HEK293T (cell line): ENCODE results near the gene NSUN2.

ENCODE experiments used
- ARNT ChIP-seq: fragments of 450-650 bp; IDR thresholded peaks from 2 replicates; pipeline ENCODE4 v1.6.1; 2017; ENCODE audit warnings: mild to moderate bottlenecking
- BHLHE40 ChIP-seq: fragments of 450-650 bp; IDR thresholded peaks from 2 replicates; pipeline ENCODE4 v1.6.1; 2016; ENCODE audit warnings: mild to moderate bottlenecking, moderate library complexity, borderline replicate concordance
- CTBP1 ChIP-seq: fragments of 450-650 bp; IDR thresholded peaks from 2 replicates; pipeline ENCODE4 v1.6.1; 2016; ENCODE audit warnings: borderline replicate concordance
- FOXA1 ChIP-seq: fragments of 450-650 bp; IDR thresholded peaks from 2 replicates; pipeline ENCODE4 v1.6.1; 2016; ENCODE audit warnings: mild to moderate bottlenecking
- FOXK2 ChIP-seq: fragments of 450-650 bp; IDR thresholded peaks from 2 replicates; pipeline ENCODE4 v1.6.1; 2016; ENCODE audit warnings: mild to moderate bottlenecking
- FOXM1 ChIP-seq: fragments of 450-650 bp; IDR thresholded peaks from 2 replicates; pipeline ENCODE4 v1.6.1; 2017; ENCODE audit warnings: mild to moderate bottlenecking, borderline replicate concordance
- HDGF ChIP-seq: fragments of 450-650 bp; IDR thresholded peaks from 2 replicates; pipeline ENCODE4 v1.6.1; 2017; ENCODE audit warnings: antibody characterized with exemption, borderline replicate concordance
- LEF1 ChIP-seq: fragments of 450-650 bp; IDR thresholded peaks from 2 replicates; pipeline ENCODE4 v1.6.1; 2017; ENCODE audit warnings: mild to moderate bottlenecking, borderline replicate concordance
- NFRKB ChIP-seq: fragments of 450-650 bp; IDR thresholded peaks from 2 replicates; pipeline ENCODE4 v1.6.1; 2016; ENCODE audit warnings: mild to moderate bottlenecking, moderate library complexity
- SP1 ChIP-seq: fragments of 450-650 bp; IDR thresholded peaks from 2 replicates; pipeline ENCODE4 v1.6.1; 2017
- SUZ12 ChIP-seq: fragments of 450-650 bp; IDR thresholded peaks from 2 replicates; pipeline ENCODE4 v1.6.1; 2016; ENCODE audit warnings: mild to moderate bottlenecking
- TARDBP ChIP-seq: fragments of 450-650 bp; IDR thresholded peaks from 2 replicates; pipeline ENCODE4 v1.6.1; 2016
- ZNF384 ChIP-seq: fragments of 450-650 bp; IDR thresholded peaks from 2 replicates; pipeline ENCODE4 v1.6.1; 2016

- no peak for TF ChIP-seq SUZ12
- TF ChIP-seq FOXA1 = no peak
- TF ChIP-seq LEF1 = no peak
- TF ChIP-seq HDGF = no peak
- no peak for TF ChIP-seq NFRKB
- TF ChIP-seq ZNF384 = no peak
- no peak for TF ChIP-seq FOXM1
- TF ChIP-seq SP1 = no peak
- TF ChIP-seq BHLHE40 = no peak
- no peak for TF ChIP-seq CTBP1
- TF ChIP-seq ARNT = no peak
- TF ChIP-seq TARDBP = no peak
- TF ChIP-seq FOXK2 = no peak
These were observed 58.2 kb downstream of the NSUN2 start for GRCh38 chr5:6574537-6575245.
